BLaER1 treated with 17β-estradiol and CSF1 and Interleukin-3, amounts not matched to agents 10 nM and 100 nM (cell line): ENCODE data around the gene PRDX6.
"Not testable (repeated sequence)": the region's sequence is repeated elsewhere in the genome, so short reads cannot be mapped to it uniquely, and the experiment has no call there.

ENCODE experiments used
- H3K27ac ChIP-seq, 11 experiments: shearing (Covaris generic); formaldehyde crosslinking; 2 replicates each; pipeline ENCODE4 v1.8.1; 2022
- H3K27me3 ChIP-seq, 11 experiments: shearing (Covaris generic); formaldehyde crosslinking; 2 replicates each; pipeline ENCODE4 v1.8.1; 2022
- H3K36me3 ChIP-seq, 11 experiments: shearing (Covaris generic); formaldehyde crosslinking; 2 replicates each; pipeline ENCODE4 v1.8.1; 2022
- H3K4me1 ChIP-seq, 10 experiments: shearing (Covaris generic); formaldehyde crosslinking; 2 replicates each; pipeline ENCODE4 v1.8.1; 2022
- H3K4me2 ChIP-seq, 11 experiments: shearing (Covaris generic); formaldehyde crosslinking; 2 replicates each; pipeline ENCODE4 v1.8.1; 2022
- H3K4me3 ChIP-seq, 10 experiments: shearing (Covaris generic); formaldehyde crosslinking; 2 replicates each; pipeline ENCODE4 v1.8.1; 2022
- H3K9ac ChIP-seq, 11 experiments: shearing (Covaris generic); formaldehyde crosslinking; 2 replicates each; pipeline ENCODE4 v1.8.1; 2022
- H3K9me3 ChIP-seq, 11 experiments: shearing (Covaris generic); formaldehyde crosslinking; replicated peaks in 1 of 11; 2 replicates each; pipeline ENCODE4 v1.8.1; 2022
- H4K20me1 ChIP-seq, 11 experiments: shearing (Covaris generic); formaldehyde crosslinking; 2 replicates each; pipeline ENCODE4 v1.8.1; 2022
- Cebpa-rat ChIP-seq, 11 experiments: shearing (Covaris generic); IDR thresholded peaks; 2 replicates each; pipeline ENCODE4 v1.8.1; 2022

The PRDX6 gene

DNA sequence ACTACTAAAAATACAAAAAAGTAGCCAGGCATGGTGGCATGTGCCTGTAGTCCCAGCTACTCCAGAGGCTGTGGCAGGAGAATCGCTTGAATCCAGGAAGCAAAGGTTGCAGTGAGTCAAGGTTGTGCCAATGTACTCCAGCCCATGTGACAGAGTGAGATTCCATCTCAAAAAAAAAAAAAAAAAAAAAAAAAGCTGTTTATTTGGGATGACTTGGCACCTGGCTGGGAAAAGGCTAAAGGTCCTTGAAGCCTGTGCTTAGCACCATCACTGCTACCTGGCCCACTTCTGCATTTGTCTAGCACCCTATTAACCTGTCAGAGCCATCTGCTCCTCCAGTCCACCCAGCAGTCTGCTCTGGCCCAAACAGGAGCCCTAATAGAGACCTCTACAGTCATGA is 25.0 kb downstream of the PRDX6 start:
- TF ChIP-seq Cebpa-rat (IDR thresholded peaks at IDR 0.05) = no peak
- H4K20me1 ChIP-seq = no peaks in the 10 kb centered on the region
- H3K36me3 ChIP-seq = no peaks in the 10 kb centered on the region; a peak in 1 of 22 replicates
- H3K27me3 ChIP-seq = no peaks in the 10 kb centered on the region
- H3K4me3 ChIP-seq = no peak overlapping the region
- no peaks in the 10 kb centered on the region for H3K4me1 ChIP-seq
- no peak overlapping the region for H3K9ac ChIP-seq
- no peak overlapping the region for H3K4me2 ChIP-seq
- H3K9me3 ChIP-seq = peaks cover under 1 to 19% (median 7%) of the 10 kb centered on the region in 11 experiments; a peak in 20 of 22 replicates
- no peak overlapping the region for H3K27ac ChIP-seq

DNA sequence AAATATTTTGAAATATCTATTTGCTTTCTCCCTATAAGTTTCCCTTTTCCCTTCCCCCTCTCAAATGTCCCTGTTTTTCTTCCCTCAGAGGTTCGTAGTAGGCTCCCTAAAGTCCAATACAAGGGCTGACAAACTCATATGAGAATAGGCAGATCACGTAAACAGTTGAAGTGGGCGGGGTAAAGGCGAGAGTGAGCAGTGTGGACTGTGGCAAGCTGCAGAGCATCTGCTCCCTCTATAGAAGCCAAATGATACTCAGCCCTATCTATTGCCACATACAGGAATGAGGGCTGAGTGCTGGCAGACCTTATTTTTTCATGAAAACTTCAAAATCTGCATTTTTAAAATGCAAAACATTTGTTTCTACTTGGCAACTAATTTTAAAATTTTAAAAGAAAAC is 26.3 kb downstream of the PRDX6 start:
- no peak for TF ChIP-seq Cebpa-rat (IDR thresholded peaks at IDR 0.05)
- H3K4me2 ChIP-seq = no peak overlapping the region

DNA sequence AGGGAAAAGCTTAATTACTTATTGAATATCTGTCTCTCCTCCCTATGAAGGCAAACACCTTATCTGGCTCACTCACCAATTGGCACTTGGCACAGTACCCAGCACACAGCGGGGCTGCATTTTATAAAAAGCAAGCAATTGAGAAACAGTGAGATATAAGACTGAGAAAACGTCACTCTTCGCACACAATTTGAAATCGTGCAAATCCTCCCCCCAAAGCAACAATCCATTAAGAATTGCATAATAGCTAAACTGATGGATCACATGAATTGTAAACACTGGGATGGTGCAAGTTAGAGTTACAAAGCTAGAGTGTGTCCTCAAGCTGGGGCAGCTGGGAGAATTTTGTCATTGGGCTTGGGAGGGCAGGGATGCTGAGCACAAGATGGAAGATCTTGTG is 27.1 kb downstream of the PRDX6 start:
- no peak for TF ChIP-seq Cebpa-rat (IDR thresholded peaks at IDR 0.05)
- H3K27ac ChIP-seq = no peak overlapping the region
- H3K36me3 ChIP-seq = no peaks in the 10 kb centered on the region; a peak in 1 of 22 replicates
- H3K4me3 ChIP-seq = no peak overlapping the region
- no peaks in the 10 kb centered on the region for H3K4me1 ChIP-seq
- H3K9me3 ChIP-seq = no peaks in the 10 kb centered on the region; a peak in 1 of 22 replicates
- no peak overlapping the region for H3K9ac ChIP-seq
- no peak overlapping the region for H3K4me2 ChIP-seq
- no peaks in the 10 kb centered on the region for H3K27me3 ChIP-seq
- H4K20me1 ChIP-seq = no peaks in the 10 kb centered on the region

More for the DNA sequence above, 26.3 kb downstream of the PRDX6 start:
- no peak overlapping the region for H3K9ac ChIP-seq
- H4K20me1 ChIP-seq = no peaks in the 10 kb centered on the region
- no peaks in the 10 kb centered on the region for H3K4me1 ChIP-seq
- H3K27ac ChIP-seq = no peak overlapping the region
- peaks cover 0 to 6% (median 0%) of the 10 kb centered on the region in 11 experiments; a peak in 3 of 22 replicates for H3K9me3 ChIP-seq
- no peak overlapping the region for H3K4me3 ChIP-seq
- H3K27me3 ChIP-seq = no peaks in the 10 kb centered on the region
- no peaks in the 10 kb centered on the region; a peak in 1 of 22 replicates for H3K36me3 ChIP-seq

DNA sequence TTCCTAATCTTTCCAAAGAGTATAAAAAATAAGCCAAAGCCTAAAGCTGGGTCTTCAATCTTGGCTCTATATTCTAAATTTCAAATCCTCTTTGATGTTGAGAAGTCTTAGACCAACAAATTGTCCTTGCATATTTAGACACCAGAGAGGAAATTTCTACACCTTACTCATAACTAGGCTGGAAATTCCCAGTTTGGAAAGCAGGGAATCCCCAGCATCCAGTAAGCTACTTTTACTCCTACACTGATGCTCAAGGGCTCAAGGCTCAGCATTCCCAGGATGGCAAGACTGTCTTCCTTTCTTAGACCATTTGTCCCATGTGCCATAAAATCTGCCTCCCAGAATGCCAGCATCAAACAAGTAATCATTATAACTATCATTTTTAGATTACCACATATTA is 28.3 kb downstream of the PRDX6 start:
- H3K4me3 ChIP-seq = no peak overlapping the region
- no peak for TF ChIP-seq Cebpa-rat (IDR thresholded peaks at IDR 0.05)
- H3K27ac ChIP-seq = no peak overlapping the region
- no peaks in the 10 kb centered on the region for H4K20me1 ChIP-seq
- no peaks in the 10 kb centered on the region for H3K4me1 ChIP-seq
- no peaks in the 10 kb centered on the region for H3K9me3 ChIP-seq
- H3K4me2 ChIP-seq = no peak overlapping the region
- no peaks in the 10 kb centered on the region for H3K27me3 ChIP-seq
- no peak overlapping the region for H3K9ac ChIP-seq
- H3K36me3 ChIP-seq = no peaks in the 10 kb centered on the region

DNA sequence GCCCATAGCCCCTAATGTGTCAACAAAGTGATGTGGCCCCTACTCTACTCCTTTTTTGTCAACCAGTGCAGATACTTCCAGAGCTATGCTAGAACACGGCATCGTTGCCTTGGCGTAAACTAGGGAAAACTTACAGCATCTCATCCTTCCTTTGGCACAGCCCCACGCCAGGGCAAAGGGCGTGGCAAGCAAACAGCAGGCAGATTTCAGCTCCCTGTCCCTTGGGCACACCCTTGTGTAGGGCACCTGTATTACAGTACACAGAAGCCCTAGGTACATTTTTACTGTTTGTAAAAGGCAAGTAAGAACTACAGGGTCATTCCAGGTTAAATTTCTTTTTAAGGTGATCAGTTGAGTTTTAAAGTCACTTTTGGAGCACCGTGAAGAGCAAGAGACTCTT is 29.3 kb downstream of the PRDX6 start:
- TF ChIP-seq Cebpa-rat (IDR thresholded peaks at IDR 0.05) = no peak
- Histone ChIP-seq H3K36me3 (no peaks in the 10 kb centered on the region), H4K20me1 (no peaks in the 10 kb centered on the region), H3K27me3 (no peaks in the 10 kb centered on the region), H3K9me3 (no peaks in the 10 kb centered on the region), H3K9ac (no peak overlapping the region), H3K4me2 (no peak overlapping the region), H3K27ac (no peak overlapping the region), H3K4me3 (no peak overlapping the region), H3K4me1 (no peaks in the 10 kb centered on the region)

DNA sequence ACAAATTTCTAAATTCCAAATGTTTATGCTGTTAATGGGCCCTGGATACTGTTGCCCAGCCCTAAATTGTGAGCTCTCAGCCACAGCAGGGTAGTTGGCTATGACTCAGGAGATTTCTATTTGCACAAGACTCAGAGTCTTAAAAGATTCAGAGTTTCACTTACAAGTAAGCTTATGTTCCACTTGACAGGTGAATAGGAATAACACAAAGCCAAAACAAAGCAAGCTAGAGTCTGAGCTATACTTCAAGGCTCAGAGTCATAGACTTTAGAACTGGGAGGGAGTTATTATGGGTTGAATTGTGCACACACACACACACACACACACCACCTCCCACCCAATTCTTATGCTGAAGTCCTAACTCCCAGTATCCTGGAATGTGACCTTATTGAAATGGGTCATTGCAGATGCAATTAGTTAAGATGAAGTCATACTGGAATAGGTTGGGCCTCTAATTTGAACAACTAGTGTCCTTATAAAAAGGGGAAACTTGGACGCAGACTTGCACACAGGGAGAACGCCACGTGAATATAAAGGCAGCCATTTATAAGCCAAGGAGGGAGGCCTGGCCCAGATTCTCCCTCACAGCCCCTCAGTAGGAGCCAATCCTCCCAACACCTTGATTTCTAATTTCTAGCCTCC is 30.2 kb downstream of the PRDX6 start:
- Histone ChIP-seq H3K4me2 (no peak overlapping the region), H3K9ac (no peak overlapping the region)

DNA sequence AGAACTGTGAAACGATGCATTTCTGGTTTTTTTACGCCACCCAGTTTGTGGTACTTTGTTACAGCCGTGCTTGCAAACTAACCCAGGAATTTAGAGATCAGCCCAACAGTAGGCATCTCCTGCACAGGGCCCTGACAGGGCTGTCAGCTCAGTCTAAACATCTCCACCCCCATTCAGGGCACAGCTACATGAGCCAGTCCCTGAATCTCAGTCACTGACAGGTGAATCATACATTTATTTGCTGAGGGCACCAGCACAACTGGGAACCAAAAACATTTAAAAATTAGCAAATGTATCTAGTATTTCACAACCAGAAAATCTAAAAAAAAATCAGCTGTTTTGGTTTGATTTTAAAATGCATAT is 30.7 kb downstream of the PRDX6 start:
- no peaks in the 10 kb centered on the region for H3K27me3 ChIP-seq
- no peaks in the 10 kb centered on the region for H4K20me1 ChIP-seq
- H3K9me3 ChIP-seq = no peaks in the 10 kb centered on the region
- H3K9ac ChIP-seq = no peak overlapping the region
- H3K4me3 ChIP-seq = no peak overlapping the region
- H3K4me1 ChIP-seq = no peaks in the 10 kb centered on the region
- H3K27ac ChIP-seq = no peak overlapping the region
- no peak overlapping the region for H3K4me2 ChIP-seq
- H3K36me3 ChIP-seq = no peaks in the 10 kb centered on the region
- no peak for TF ChIP-seq Cebpa-rat (IDR thresholded peaks at IDR 0.05)

More for the DNA sequence above, 30.2 kb downstream of the PRDX6 start:
- H3K4me3 ChIP-seq = no peak overlapping the region
- no peaks in the 10 kb centered on the region for H3K9me3 ChIP-seq
- no peaks in the 10 kb centered on the region for H3K36me3 ChIP-seq
- no peak for TF ChIP-seq Cebpa-rat (IDR thresholded peaks at IDR 0.05)
- no peak overlapping the region for H3K27ac ChIP-seq
- H3K4me1 ChIP-seq = no peaks in the 10 kb centered on the region
- H3K27me3 ChIP-seq = no peaks in the 10 kb centered on the region
- no peaks in the 10 kb centered on the region for H4K20me1 ChIP-seq

DNA sequence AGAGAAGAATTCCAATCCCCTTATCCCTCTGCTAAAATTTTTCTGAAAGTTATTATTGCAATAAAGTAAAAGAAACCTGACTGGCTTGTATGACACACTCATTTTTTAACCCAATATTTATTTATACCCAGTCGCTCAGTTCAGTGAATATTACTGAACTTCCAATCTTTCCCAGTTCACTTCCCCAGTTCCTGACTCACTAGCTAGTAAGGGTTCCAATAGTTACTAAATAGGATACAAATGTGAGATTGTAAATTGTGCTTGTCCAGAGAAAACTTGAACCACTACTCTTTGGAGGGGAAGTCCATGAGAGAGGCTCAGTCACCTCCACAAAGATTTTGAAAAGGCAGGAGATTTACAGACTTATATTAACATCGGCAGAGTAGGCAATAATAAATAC is 31.4 kb downstream of the PRDX6 start:
- no peak overlapping the region for H3K4me2 ChIP-seq

DNA sequence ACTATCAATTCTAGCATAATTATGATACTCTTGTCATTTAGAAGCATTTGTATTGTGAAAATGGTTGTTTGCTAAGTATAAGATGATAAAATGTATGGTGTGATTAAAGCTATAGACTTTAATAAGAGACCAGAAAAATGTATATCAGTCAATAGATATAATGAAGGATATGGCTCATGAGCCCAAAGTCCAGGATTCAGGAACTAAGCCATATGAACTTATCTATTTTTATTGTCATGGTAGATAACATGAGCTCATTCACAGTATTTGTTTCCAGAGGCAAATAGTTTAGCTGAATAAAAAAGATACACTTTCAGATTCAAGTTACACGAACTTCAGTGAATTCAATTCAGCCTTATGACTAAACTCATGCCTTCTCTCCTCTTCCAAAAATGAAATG is 32.7 kb downstream of the PRDX6 start:
- Histone ChIP-seq H3K4me3 (no peak overlapping the region), H4K20me1 (no peaks in the 10 kb centered on the region), H3K27me3 (no peaks in the 10 kb centered on the region), H3K36me3 (no peaks in the 10 kb centered on the region), H3K4me2 (no peak overlapping the region), H3K9me3 (no peaks in the 10 kb centered on the region; a peak in 1 of 22 replicates), H3K9ac (no peak overlapping the region), H3K27ac (no peak overlapping the region), H3K4me1 (no peaks in the 10 kb centered on the region)
- no peak for TF ChIP-seq Cebpa-rat (IDR thresholded peaks at IDR 0.05)

More for the DNA sequence above, 31.4 kb downstream of the PRDX6 start:
- Histone ChIP-seq H3K4me3 (no peak overlapping the region), H3K9ac (no peak overlapping the region), H3K4me1 (no peaks in the 10 kb centered on the region), H4K20me1 (no peaks in the 10 kb centered on the region), H3K27me3 (no peaks in the 10 kb centered on the region), H3K27ac (no peak overlapping the region), H3K9me3 (no peaks in the 10 kb centered on the region), H3K36me3 (no peaks in the 10 kb centered on the region)
- no peak for TF ChIP-seq Cebpa-rat (IDR thresholded peaks at IDR 0.05)

DNA sequence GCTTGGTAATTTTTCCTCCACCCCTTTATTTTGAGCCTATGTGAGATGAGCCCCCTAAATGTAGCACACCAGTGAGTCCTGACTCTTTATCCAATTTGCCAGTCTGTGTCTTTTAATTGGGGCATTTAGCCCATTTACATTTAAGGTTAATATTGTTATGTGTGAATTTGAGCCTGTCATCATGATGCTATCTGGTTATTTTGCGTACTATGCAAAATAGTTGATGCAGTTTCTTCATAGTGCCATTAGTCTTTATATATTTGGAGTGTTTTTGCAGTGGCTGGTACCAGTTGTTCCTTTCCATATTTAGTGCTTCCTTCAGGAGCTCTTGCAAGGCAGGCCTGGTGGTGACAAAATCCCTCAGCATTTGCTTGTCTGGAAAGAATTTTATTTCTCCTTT is 37.4 kb downstream of the PRDX6 start:
- not testable (repeated sequence) for H3K4me1 ChIP-seq, H4K20me1 ChIP-seq, H3K9ac ChIP-seq, H3K4me3 ChIP-seq, H3K27ac ChIP-seq, H3K4me2 ChIP-seq, H3K9me3 ChIP-seq, H3K27me3 ChIP-seq, H3K36me3 ChIP-seq
